ENCODE measurements around the gene MET. TPM values are rescaled to one million over a fixed set of nuclear protein-coding genes. Genes with fewer than 3 reads are reported as not detected.

MET gene
- total RNA-seq, 1 donor from 2014 or later, result 7.0 TPM

- TF ChIP-seq EZH2 (IDR thresholded peaks at IDR 0.05) (no peak), EZH2phosphoT487 (IDR thresholded peaks at IDR 0.05) (no peak)
- TF ChIP-seq, protein P1, sequence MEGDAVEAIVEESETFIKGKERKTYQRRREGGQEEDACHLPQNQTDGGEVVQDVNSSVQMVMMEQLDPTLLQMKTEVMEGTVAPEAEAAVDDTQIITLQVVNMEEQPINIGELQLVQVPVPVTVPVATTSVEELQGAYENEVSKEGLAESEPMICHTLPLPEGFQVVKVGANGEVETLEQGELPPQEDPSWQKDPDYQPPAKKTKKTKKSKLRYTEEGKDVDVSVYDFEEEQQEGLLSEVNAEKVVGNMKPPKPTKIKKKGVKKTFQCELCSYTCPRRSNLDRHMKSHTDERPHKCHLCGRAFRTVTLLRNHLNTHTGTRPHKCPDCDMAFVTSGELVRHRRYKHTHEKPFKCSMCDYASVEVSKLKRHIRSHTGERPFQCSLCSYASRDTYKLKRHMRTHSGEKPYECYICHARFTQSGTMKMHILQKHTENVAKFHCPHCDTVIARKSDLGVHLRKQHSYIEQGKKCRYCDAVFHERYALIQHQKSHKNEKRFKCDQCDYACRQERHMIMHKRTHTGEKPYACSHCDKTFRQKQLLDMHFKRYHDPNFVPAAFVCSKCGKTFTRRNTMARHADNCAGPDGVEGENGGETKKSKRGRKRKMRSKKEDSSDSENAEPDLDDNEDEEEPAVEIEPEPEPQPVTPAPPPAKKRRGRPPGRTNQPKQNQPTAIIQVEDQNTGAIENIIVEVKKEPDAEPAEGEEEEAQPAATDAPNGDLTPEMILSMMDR (IDR thresholded peaks at IDR 0.05), result no peak
- no peaks in the 10 kb centered on the region for H3K9me3 Mint-ChIP-seq
- no peak overlapping the region for H3K9ac ChIP-seq
- no peaks in the 10 kb centered on the region for H3K36me3 ChIP-seq
- no peak overlapping the region for H3K4me3 ChIP-seq
- no peak overlapping the region for H3K27ac ChIP-seq
- H4K20me1 ChIP-seq (ENCODE audit: low read depth), result no peaks in the 10 kb centered on the region
- H3K27me3 ChIP-seq, result no peaks in the 10 kb centered on the region
- H3K9me3 ChIP-seq (ENCODE audit: low read depth), result no peaks in the 10 kb centered on the region
- H3K4me1 Mint-ChIP-seq, result peaks cover 22% of the 10 kb centered on the region
- peaks cover 37% of the 10 kb centered on the region for H3K4me1 ChIP-seq
- no peak overlapping the region for H3K27ac Mint-ChIP-seq
- no peaks in the 10 kb centered on the region for H3K36me3 Mint-ChIP-seq
- no peak overlapping the region for H3K4me2 ChIP-seq
- H2AFZ ChIP-seq (replicated peaks), result no peak overlapping the region
- no peak for DNase-seq (ENCODE audit: low spot score)
- no peak overlapping the region for H3K4me3 Mint-ChIP-seq
- H3F3A ChIP-seq (ENCODE audit: low read depth), result peaks cover 20% of the 10 kb centered on the region
- no peaks in the 10 kb centered on the region for H3K79me2 ChIP-seq (ENCODE audit: low read depth)
- peaks cover 2% of the 10 kb centered on the region for H3K27me3 Mint-ChIP-seq (ENCODE audit: insufficient read depth, low read depth)
Measured at GRCh38 chr7:116784647-116785046, 112.7 kb downstream of the MET start.

GRCh38 chr7:116785843-116786242, 113.8 kb downstream of the MET start:
- Histone ChIP-seq H4K20me1 (ENCODE audit: low read depth) (no peaks in the 10 kb centered on the region), H3K9me3 (ENCODE audit: low read depth) (no peaks in the 10 kb centered on the region), H3F3A (ENCODE audit: low read depth) (peaks cover 19% of the 10 kb centered on the region), H3K9ac (no peak overlapping the region), H3K4me3 (no peak overlapping the region), H2AFZ (replicated peaks) (no peak overlapping the region), H3K4me2 (no peak overlapping the region), H3K79me2 (ENCODE audit: low read depth) (no peaks in the 10 kb centered on the region), H3K27me3 (no peaks in the 10 kb centered on the region), H3K4me1 (peaks cover 32% of the 10 kb centered on the region), H3K27ac (no peak overlapping the region), H3K36me3 (no peaks in the 10 kb centered on the region)
- Mint-ChIP-seq H3K27ac (no peak overlapping the region), H3K4me3 (no peak overlapping the region), H3K4me1 (peaks cover 21% of the 10 kb centered on the region), H3K36me3 (no peaks in the 10 kb centered on the region), H3K9me3 (no peaks in the 10 kb centered on the region), H3K27me3 (ENCODE audit: insufficient read depth, low read depth) (peaks cover 2% of the 10 kb centered on the region)
- TF ChIP-seq EZH2 (IDR thresholded peaks at IDR 0.05) (no peak), EZH2phosphoT487 (IDR thresholded peaks at IDR 0.05) (no peak)
- TF ChIP-seq, protein P1 (IDR thresholded peaks at IDR 0.05), result no peak
- no peak for DNase-seq (ENCODE audit: low spot score)

- no peaks in the 10 kb centered on the region for H3K27me3 ChIP-seq
- H3K9me3 Mint-ChIP-seq, result no peaks in the 10 kb centered on the region
Measured at GRCh38 chr7:116786791-116787443, 114.9 kb downstream of the MET start.

More at GRCh38 chr7:116786791-116787443, 114.9 kb downstream of the MET start:
- no peak overlapping the region for H3K27ac ChIP-seq
- no peak overlapping the region for H3K4me2 ChIP-seq
- Mint-ChIP-seq H3K36me3 (no peaks in the 10 kb centered on the region), H3K4me3 (no peak overlapping the region), H3K27ac (no peak overlapping the region), H3K27me3 (ENCODE audit: insufficient read depth, low read depth) (peaks cover 2% of the 10 kb centered on the region), H3K4me1 (peaks cover 11% of the 10 kb centered on the region)
- peaks cover 10% of the 10 kb centered on the region for H3F3A ChIP-seq (ENCODE audit: low read depth)
- H4K20me1 ChIP-seq (ENCODE audit: low read depth), result no peaks in the 10 kb centered on the region
- H3K4me3 ChIP-seq, result no peak overlapping the region
- H3K9me3 ChIP-seq (ENCODE audit: low read depth), result no peaks in the 10 kb centered on the region
- H3K79me2 ChIP-seq (ENCODE audit: low read depth), result no peaks in the 10 kb centered on the region
- no peaks in the 10 kb centered on the region for H3K36me3 ChIP-seq
- TF ChIP-seq, protein P1 (IDR thresholded peaks at IDR 0.05), result peak; percentile 55
- TF ChIP-seq EZH2phosphoT487 (IDR thresholded peaks at IDR 0.05) (no peak), EZH2 (IDR thresholded peaks at IDR 0.05) (no peak)
- peak; percentile 44 for DNase-seq (ENCODE audit: low spot score)
- H2AFZ ChIP-seq (replicated peaks), result no peak overlapping the region
- peaks cover 21% of the 10 kb centered on the region for H3K4me1 ChIP-seq
- no peak overlapping the region for H3K9ac ChIP-seq
